T-helper 1 cell treated with Interleukin-12 subunit alpha and Interleukin-12 subunit beta and Interleukin-4 antibody, amounts not matched to agents 30 ng/mL and 1 ng/mL, for 36 hours (primary cell): ENCODE measurements around the gene CFLAR. TPM values are rescaled to one million over a fixed set of nuclear protein-coding genes. Genes with fewer than 3 reads are reported as not detected.
"Not testable (repeated sequence)": the region's sequence is repeated elsewhere in the genome, so short reads cannot be mapped to it uniquely, and the experiment has no call there.

Source experiments
- intact Hi-C: fragments of 100-400 bp; cut with micrococcal nuclease; formaldehyde crosslinking; loops from one replicate; pipeline ENCODE4 v1.15.1; 2024
- total RNA-seq: library from RNA; stranded (reverse); gene quantifications from 2 replicates; pipeline ENCODE4 v1.2.3, GENCODE V29; 2022

The CFLAR gene
- total RNA-seq, 1 donor from 2014 or later, result 310 TPM

DNA sequence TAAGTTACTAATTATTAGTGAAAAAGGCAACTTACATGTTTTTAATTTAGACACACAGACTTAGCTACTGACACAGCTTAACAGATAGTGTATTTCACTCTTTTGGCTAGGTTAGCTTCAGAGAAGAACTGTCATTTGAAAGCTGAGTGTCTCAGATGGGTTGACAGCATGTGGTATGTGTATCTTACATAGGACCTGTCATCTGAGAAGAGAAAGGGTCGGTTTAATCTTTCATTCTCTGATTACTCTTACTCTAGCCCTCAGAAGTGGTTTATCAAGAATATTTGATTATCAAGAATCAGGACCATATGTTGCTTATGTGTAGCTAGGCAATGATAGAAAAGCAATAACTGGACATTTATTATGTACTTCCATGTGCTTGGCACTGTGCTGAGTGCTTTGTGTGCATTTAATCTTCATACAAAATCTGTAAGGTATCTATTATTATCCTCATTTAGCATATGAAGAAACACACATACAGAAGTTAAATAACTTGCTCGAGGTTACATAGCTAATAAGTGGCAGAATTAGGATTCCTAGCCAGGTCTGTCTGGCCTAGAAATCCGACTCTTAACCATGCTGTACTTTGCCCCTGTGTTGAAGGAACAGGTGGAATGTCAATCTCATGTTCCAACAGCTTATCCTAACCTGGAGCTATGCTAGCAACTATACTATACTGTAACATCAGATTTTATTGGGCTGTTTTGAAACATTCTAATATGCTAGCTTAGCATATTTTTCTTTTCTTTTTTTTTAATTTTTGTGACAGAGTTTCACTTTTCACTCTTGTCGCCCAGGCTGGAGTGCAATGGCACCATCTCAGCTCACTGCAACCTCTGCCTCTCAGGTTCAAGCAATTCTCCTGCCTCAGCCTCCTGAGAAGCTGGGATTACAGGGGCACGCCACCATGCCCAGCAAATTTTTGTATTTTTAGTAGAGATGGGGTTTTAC lies 28.4 kb downstream of the CFLAR start:
- intact Hi-C loops, result no loop called here

DNA sequence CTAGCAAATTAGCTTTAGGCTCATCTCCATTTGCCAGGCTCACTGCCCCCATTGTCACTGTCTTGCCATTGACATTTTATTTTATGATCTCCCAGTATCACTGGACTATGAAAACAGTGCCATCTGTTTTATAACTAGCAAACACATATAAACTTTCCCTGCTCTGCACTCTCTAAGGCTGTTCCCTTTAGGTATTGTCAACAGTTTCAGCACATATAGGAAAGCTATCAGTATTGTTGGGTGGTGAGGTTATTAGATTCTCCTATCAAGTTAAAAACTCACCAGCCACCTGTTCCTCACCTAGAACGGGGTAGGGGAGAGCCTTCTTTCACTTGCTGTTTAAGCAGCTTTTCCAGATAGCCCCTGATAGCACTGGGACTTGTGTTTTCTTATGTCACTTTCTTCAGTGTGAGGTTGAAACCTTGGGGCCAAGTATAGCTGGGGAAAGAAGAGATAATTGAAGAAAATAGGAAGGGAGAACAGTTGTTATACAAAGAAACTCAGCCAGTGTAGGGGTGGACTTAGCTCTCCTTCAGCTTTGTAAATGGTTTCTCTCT lies 32.5 kb downstream of the CFLAR start:
- intact Hi-C loops, result no loop called here

DNA sequence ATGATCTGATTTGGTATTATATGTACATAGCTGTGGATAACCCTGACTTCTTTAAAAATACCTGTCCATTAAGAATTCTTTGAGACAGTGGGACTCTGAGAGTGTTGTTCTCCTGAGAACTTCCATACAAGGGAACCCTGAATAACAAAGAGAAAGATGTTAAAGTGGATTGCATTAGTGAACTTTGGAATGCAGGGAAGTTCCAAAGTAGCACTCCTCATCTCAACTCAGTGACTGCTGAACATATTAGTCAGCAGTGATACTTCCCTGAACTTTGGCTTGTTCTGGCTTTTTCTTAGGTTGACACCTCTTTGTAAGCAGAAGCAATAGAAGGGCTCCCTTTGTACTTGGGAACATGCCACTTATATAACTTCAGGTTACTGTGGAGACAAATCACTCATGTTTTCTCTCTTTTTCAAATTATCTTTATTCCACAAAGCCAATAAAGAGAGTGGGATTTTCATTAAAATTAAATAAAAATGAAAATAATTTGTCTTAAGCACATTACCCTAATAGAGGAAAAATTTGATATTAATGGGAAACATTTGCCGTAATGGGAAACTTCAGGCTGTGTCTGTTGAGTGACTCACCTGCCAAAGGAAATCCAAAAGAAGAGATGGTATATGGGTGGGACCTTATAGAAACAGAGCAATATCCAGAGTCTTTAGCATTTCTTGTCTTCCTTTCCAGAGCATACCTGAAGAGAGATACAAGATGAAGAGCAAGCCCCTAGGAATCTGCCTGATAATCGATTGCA lies 33.3 kb downstream of the CFLAR start:
- intact Hi-C loops, result no loop called here

DNA sequence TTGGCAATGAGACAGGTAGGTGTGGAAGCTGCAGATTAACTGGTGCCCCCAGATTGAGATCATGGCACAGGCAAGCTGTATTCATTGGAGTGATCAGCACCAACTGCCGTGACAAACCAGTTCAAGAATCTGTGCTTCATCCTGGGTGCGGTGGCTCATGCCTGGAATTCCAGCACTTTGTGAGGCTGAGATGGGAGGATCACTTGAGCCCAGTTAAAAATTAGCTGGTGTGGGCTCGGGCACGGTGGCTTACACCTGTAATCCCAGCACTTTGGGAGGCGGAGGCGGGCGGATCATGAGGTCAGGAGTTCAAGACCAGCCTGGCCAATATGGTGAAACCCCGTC lies 33.8 kb downstream of the CFLAR start:
- intact Hi-C loops, result not testable (repeated sequence)

DNA sequence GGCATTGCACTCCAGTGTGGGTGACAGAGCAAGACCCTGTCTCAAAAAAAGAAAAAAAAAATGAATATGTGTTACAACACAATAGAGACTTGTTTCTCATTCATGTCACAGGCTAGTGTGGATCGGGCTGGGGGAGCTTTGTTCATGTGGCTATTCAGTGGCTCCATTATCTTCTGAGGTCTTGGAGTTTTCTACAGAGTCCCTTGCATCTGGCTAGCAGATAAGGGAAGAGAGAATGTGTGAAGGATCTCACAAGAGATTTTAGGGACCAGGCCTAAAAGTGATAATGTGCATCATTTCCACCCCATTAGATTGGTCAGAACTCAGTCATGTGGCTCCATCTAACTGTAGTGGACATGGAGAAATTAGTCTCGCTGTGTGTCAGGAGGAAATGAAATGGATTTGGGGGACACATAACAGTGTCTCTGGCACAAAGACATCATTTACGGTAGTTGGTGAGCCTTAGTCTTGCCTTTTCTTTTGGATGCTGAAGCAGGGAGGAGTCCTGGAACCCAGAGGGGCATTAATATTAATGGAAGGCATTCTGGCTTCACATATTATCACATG lies 34.6 kb downstream of the CFLAR start:
- intact Hi-C loops, result no loop called here

DNA sequence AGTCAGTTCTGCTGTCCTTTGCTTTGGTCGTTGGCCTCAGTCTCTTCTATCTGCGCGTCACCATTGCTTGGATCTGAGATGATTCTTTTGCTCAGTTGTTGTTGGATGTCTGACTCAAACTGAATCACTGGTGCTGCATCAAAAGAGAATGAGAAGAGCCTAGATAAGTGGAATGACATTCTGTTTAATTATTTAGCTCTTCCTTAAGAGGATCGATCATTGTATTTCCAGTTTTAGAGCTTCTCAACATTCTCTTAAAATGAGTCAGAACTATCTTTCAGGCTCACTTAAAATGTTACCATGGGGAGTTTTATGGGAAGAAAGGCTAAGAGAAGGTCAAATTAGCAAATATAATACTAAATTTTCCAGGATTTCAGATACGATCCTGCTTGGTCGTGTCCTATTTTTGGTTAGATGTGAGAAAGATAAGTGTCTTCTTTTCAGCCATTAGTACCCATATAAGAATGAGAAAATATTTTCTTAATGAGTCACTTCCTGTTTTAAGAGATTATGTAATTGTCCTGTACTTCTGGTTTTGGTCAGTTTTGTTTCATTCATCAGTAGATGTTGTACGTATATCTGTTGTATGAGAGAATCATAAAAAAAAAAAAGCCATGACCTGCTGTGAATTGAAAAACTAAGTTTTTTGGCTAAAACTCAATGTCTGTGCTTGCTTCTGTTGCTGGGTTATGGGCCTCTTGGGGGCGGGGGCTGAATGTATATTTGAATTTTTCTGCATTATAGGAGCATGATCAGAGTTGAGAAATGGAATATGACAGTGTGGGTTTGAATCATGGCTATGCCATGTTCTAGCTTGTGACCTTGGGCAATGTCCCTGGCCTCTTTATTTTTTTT lies 35.4 kb downstream of the CFLAR start:
- intact Hi-C loops, result no loop called here

DNA sequence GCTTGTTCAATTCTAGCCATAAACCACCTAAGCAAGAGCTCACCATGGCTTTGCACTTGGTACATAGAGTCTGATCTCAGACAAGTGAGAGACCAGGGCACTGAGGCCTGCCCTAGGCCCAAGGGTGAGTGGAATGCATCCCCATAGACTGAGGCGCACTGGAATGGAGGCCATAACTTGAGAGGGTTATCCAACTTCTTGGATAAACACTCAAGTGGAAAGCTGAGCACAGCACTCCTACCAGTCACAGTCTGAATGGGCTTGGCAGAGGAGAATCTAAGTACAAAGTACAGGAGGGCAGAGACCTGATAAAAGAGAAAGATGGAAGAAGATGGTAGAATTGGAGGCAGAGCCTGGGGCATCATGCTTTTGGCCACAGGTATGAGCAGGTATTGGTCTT lies 36.6 kb downstream of the CFLAR start:
- intact Hi-C loops, result no loop called here

DNA sequence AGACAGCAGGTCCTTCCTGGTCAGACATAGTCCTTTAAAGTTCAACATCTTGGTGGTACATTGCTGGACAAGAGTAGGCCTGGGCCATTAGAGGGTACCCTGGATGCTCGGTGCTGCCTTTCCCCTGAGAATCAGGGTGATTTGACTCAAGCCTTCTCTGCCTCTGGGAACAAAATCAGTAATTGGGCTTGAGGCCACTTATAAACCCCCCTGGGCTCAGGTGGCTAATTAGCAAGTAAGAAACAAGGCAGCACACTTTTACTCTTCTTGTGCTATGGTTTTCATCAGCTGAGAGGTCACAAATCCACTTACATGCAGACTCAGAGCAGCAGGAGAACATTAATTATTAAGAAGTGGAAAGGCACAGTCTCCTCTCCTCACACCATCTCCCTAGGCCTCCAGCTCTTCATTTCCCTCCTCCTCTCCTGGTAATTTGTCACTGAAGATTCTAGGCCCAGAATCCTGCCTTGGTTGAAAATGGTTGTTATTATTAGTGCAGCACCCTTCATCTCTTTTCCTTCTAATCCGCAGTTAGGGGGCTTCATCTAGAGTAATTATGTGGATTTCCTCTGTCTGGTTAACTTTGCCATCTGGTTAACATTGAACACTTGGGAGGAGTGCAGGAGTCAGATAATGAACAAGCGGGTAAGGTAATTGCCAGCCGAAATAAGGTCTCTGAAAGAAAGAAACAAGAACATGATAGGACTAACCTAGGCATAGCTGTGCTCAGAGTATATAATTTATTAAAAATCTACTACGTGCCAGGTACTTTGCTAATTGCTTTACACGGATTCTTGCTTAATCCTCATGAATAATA lies 37.2 kb downstream of the CFLAR start:
- intact Hi-C loops, result no loop called here

DNA sequence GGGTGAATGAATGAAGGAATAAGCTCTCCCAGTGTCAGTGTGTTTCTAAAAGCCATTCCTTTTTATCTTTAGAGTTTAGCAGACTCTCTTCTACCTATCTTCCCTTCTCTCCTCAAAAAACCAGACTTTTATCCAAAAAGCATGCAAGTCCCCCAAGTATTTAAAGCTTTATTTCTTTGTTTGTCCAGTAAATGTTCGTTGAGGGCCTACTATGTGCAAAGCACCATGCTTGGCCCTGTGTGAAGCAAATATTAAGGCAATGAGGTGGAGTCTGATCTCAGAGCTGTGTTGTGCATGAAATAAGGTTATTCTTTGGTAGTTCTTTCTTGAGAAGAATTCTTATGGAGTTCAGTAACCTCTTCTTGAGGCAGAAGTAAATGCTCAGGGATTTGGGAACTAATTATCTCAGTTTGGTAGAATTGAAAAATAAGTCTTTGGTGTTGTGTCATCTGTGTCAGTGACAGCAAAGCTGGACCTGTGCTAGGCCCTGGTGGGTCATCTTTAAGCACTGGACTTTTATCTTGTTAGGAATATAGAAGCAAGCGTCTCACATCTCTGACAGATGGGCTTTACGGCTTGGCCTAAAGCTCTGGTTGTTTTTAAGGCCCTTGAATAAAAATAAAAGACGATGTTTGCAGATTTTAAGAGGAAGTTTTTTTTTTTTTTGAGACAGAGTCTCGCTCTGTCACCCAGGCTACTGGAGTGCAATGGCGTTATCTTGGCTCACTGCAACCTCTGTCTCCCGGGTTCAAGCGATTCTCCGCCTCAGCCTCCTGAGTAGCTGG lies 38.8 kb downstream of the CFLAR start:
- intact Hi-C loops, result no loop called here

DNA sequence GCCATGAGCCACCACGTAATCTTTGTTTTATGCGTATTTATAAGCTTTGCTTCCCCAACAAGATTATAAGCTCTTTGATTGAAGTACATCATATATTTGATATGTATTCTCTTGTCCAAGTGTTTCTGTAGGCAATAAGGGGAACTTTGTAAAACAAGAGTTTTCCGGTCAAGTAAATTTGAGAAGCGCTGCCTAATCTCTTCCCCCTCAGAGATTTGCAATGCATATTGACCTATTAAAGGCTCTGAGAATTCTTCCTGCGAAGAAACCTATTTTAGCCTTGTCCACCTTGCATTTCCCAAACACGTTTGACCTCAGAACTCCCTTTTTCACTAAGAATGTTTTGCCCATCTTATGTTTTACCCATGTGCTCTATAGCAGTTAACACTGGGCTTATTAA lies 40.1 kb downstream of the CFLAR start:
- intact Hi-C loops, result no loop called here

DNA sequence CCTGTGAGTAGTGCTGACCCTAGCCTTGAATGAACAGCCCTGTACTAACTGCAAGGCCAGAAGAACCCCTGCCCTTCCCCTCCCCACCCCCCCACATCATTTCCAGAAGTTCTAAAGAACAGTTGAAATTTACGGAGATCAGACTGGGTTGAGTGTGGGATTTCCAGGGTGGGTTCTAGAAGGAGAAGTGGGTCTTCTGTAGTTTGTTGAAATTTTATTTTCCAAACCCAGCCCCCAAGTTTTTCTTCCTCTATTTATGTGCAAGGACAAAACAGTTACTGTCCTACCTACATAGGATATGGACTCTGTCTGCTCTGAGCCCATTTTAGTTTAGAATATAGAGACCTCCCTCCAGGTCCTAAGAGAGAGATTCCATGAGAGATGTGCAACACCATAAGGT lies 40.7 kb downstream of the CFLAR start:
- intact Hi-C loops, result no loop called here

DNA sequence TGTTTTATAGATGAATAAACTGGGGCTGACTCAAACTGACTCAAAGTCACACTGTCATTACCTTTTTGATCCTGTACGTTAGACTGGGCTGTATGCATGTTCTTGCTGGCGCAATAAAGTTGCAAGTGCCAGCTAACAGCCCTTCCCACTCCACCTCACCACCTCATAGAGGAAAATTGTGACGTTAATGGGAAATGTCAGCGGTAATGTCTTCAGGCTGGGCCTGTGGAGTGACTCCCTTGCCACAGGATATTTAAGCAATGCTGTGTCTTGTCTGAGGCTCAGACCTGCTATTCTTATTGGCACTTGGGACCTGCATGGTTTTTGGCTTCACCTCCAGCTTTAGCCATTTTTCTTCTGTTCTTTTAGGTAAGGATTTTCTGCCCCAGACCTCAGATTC lies 41.7 kb downstream of the CFLAR start:
- intact Hi-C loops, result loop anchor here (1.0 kb wide), 8 partner anchors 20 to 268 kb away; partner anchors contain the start of genes HYCC2, NIF3L1, ORC2 and PPIL3

DNA sequence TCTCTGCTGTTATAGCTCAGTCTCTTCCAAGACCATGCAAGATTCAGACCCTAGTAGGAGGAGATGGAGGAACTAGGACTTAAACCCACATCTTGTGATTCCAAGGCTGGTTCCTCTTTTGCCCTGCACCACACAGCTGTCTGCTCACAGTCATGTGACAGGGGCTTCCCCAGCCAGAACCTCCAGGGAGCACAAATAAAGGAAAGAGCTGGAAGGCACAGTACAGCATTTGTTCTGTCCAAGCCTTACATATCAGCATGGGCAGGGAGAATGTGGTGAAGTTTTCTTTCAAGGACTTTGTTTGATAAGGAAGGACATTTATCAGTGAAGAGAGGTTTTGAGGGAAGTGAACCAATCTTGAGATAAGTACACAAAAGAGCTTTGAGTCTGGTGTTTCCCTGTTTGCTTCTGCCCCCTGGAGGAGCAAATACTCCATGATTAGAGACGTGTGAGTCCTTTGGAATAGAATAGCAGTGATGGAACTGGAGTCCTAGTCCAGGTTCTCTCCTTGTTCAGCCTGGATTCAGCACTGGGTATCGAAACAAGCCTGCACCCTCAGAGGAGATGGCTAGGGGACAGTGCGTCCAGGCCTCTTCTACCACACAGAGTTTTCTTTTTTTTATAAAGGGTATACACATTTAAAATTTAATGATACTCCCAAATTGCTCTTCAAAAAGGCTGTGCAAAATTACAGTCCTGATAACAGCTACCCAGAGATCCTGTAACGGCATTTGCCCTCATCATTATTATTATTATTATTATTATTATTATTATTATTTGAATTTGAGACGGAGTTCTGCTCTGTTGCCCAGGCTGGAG lies 42.4 kb downstream of the CFLAR start:
- intact Hi-C loops, result loop anchor here (1.0 kb wide), 8 partner anchors 19 to 269 kb away; partner anchors contain the start of genes HYCC2, NIF3L1, ORC2 and PPIL3

DNA sequence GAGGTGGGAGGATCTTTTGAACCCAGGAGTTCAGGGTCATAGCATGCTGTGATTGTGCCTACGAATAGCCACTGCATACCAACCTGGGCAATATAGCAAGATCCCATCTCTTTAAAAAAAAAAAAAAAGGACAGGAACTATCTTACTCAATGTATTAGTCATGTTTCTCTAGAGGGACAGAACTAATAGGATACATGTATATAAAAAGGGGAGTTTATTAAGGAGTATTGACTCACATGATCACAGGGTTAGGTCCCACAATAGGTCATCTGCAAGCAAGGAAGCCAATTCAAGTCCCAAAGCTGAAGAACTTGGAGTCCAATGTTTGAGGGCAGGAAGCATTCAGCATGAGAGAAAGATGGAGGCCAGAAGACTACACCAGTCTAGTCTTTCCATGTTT lies 48.2 kb downstream of the CFLAR start:
- intact Hi-C loops, result no loop called here

DNA sequence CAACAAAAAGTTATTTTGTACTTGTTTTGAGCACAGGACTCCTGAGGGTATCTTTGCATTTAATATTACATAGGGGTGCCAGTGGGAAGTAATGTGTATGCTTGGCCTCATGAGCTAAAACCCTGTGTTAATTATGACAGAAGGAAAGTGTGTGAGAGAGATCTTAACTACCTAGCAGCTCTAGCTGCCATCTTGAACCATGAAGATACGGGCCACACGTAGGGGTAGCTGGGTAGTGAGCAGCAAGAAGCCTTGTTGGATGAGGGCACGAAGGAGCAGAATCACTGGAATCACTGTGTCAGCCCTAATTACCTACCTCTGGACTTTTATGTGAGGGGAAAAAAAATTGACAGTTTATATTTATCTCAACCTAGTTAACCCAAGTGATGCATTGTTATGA lies 51.6 kb downstream of the CFLAR start:
- intact Hi-C loops, result no loop called here

DNA sequence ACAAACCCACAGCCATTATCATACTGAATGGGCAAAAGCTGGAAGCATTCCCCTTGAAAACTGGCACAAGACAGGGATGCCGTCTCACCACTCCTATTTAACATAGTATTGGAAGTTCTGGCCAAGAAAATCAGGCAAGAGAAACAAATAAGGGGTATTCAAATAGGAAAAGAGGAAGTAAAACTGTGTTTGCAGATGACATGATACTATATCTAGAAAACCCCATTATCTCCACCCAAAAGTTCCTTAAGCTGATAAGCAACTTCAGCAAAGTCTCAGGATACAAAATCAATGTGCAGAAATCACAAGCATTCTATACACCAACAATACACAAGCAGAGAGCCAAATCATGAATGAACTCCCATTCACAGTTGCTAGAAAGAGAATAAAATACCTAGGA lies 52.5 kb downstream of the CFLAR start:
- intact Hi-C loops, result not testable (repeated sequence)

DNA sequence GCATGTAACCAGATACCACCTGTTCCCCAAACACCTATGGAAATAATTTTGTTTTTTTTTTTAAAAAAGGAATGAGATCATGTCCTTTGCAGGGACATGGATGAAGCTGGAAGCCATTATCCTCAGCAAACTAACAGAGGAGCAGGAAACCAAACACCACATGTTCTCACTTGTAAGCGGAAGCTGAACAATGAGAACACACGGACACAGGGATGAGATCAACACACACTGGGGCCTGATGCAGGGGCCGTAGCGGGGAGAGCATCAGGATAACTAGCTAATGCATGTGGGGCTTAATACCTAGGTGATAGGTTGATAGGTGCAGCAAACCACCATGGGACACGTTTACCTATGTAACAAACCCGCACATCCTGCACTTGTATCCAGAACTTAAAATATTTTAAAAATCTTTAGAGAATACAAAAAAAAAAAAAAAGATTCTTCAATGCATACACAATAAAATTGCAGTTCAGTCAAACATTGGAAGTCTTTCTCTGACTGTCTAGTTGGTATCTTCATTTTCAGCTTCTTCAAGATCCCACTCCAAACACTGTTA lies 55.4 kb downstream of the CFLAR start:
- intact Hi-C loops, result no loop called here

DNA sequence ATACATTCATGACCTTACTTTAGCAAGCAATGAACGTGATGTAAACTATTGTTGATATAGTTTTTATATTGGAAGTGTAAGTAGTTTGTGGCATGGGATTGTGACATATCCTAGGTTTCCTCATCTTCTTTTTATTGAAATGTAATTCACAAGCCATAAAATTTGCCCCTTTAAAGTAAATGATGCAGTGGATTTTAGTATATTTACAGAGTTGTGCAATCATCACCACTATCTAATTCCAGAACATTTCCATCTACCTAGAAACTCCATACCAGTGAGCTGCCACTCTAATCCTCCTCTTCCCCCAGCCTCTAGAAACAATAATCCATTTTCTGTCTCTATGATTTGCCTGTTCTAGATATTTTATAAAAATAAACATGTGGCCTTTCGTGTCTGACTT lies 56.3 kb downstream of the CFLAR start:
- intact Hi-C loops, result no loop called here
